Keratinocyte (primary cell): ENCODE measurements around the gene MRS2. TPM values are rescaled to one million over a fixed set of nuclear protein-coding genes. Genes with fewer than 3 reads are reported as not detected.

Experiments used
- DNase-seq: peaks from one replicate; pipeline ENCODE4 v3.0.0-alpha.2; 2011; ENCODE audit warnings: low read depth, missing footprints, low spot score
- FAIRE-seq: peaks from 2 replicates; lab custom pipeline; 2011; peaks lifted over from hg19 to GRCh38; lab: Jason Lieb, UNC
- H2AFZ ChIP-seq: 2 replicates; pipeline ENCODE4 v1.6.0; 2012; ENCODE audit warnings: low read length, control low read depth, inconsistent platforms; ENCODE audit not compliant: control insufficient read depth
- H3K27ac ChIP-seq: 2 replicates; pipeline ENCODE4 v1.5.1; 2011; ENCODE audit warnings: low read length; ENCODE audit not compliant: control insufficient read depth, insufficient read depth
- H3K27me3 ChIP-seq: 3 replicates; pipeline ENCODE4 v1.6.0; 2011; ENCODE audit warnings: low read length; ENCODE audit not compliant: control insufficient read depth, insufficient read depth; ENCODE audit errors: extremely low read depth
- H3K36me3 ChIP-seq, 2 experiments: 2 replicates in 1 of 2; 3 replicates in 1 of 2; pipeline ENCODE4 v1.5.1; 2011; ENCODE audit warnings: low read length in 2 of 2, mild to moderate bottlenecking in 1 of 2; ENCODE audit not compliant: control insufficient read depth in 2 of 2, insufficient read depth in 2 of 2; ENCODE audit errors: extremely low read depth in 1 of 2
- H3K4me1 ChIP-seq: 3 replicates; pipeline ENCODE4 v1.5.1; 2011; ENCODE audit warnings: low read length; ENCODE audit not compliant: control insufficient read depth, insufficient read depth; ENCODE audit errors: extremely low read depth
- H3K4me2 ChIP-seq: 3 replicates; pipeline ENCODE4 v1.6.0; 2011; ENCODE audit warnings: low read depth, low read length; ENCODE audit not compliant: control insufficient read depth, insufficient read depth; ENCODE audit errors: extremely low read depth
- H3K4me3 ChIP-seq, 3 experiments: fragments of 200-600 bp in 1 of 3; sonication (generic) in 1 of 3; 2 replicates in 2 of 3; 3 replicates in 1 of 3; pipeline ENCODE4 v1.5.1; 2011 to 2016; ENCODE audit warnings: low read length in 3 of 3, mild to moderate bottlenecking in 3 of 3, control low read depth in 2 of 3, inconsistent platforms in 1 of 3, low read depth in 1 of 3, mixed read lengths in 1 of 3, mixed run types in 1 of 3, moderate library complexity in 1 of 3; ENCODE audit not compliant: control insufficient read depth in 2 of 3, insufficient read depth in 2 of 3; ENCODE audit errors: extremely low read depth in 1 of 3
- H3K79me2 ChIP-seq: 2 replicates; pipeline ENCODE4 v1.6.0; 2012; ENCODE audit warnings: low read length; ENCODE audit not compliant: control insufficient read depth, insufficient read depth
- H3K9ac ChIP-seq: 3 replicates; pipeline ENCODE4 v1.6.0; 2011; ENCODE audit warnings: low read length; ENCODE audit not compliant: control insufficient read depth, insufficient read depth; ENCODE audit errors: extremely low read depth
- H3K9me1 ChIP-seq: 3 replicates; pipeline ENCODE4 v1.6.0; 2011; ENCODE audit warnings: low read length; ENCODE audit not compliant: control insufficient read depth, insufficient read depth; ENCODE audit errors: extremely low read depth
- H3K9me3 ChIP-seq: 2 replicates; pipeline ENCODE4 v1.5.1; 2012; ENCODE audit warnings: low read depth, low read length; ENCODE audit not compliant: control insufficient read depth
- H4K20me1 ChIP-seq: 3 replicates; pipeline ENCODE4 v1.6.0; 2011; ENCODE audit warnings: low read length; ENCODE audit not compliant: control insufficient read depth, insufficient read depth; ENCODE audit errors: extremely low read depth
- EZH2 ChIP-seq: IDR thresholded peaks from one replicate; pipeline ENCODE4 v1.6.1; 2012; ENCODE audit warnings: inconsistent platforms, mild to moderate bottlenecking, low read length, moderate library complexity
- dilution Hi-C: fragments of 300-500 bp; cut with MboI; formaldehyde crosslinking; loops from one replicate; pipeline ENCODE4 v1.7.0; 2020; ENCODE audit warnings: low sequenced_read_pairs; ENCODE audit not compliant: extremely low pct_ligation_motif_present
- polyA plus RNA-seq, 5 experiments: library from polyadenylated mRNA; depleted of rRNA in 3 of 5; stranded (reverse) in 3 of 5; stranded (forward) in 1 of 5; unstranded in 1 of 5; fragments of >200 nt; gene quantifications; 1 replicate in 1 of 5; 2 replicates in 3 of 5; 3 replicates in 1 of 5; pipeline versions ENCODE4 v1.2.1 to v1.2.3, GENCODE V29; 2011 to 2012; ENCODE audit warnings: missing spikeins in 2 of 5, low read depth in 1 of 5, low replicate concordance in 1 of 5
- TF ChIP-seq, protein P1 (sequence below), 3 experiments: IDR thresholded peaks in 1 of 3; conservative IDR thresholded peaks in 1 of 3; optimal IDR thresholded peaks in 1 of 3; 2 replicates in 2 of 3; 3 replicates in 1 of 3; pipeline versions ENCODE3 to v1.5.1; 2011; ENCODE audit warnings: low read length in 3 of 3, mild to moderate bottlenecking in 3 of 3, moderate library complexity in 2 of 3, control low read depth in 1 of 3, inconsistent platforms in 1 of 3; ENCODE audit not compliant: insufficient read depth in 2 of 3; ENCODE audit errors: extremely low read depth in 1 of 3

MRS2 gene
- polyA plus RNA-seq, 1 donor (not counting 4 experiments of a cell fraction or from before 2014, with no cell fraction given), result 26.9 TPM

DNA sequence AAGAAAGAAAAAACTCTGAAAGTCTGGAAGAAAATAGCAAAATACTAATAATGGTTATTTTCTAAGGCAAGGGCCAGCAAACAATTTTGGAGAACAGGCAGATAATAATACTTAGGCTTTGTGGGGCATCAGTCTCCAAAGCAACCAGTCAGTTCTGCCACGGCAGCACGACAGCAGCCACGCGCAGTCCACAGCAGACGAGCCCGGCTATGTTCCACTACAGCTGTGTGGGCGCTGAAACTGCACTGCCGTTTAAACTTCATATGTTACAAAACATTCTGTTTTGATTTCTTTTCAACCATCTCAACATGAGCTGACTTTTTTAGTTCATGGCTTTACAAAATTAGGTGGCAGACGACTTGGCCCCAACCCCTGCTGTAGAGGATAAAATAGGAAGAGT, 29.9 kb downstream of the MRS2 start:
- dilution Hi-C loops, result no loop called here
- H3K36me3 ChIP-seq, result no peaks in the 10 kb centered on the region

DNA sequence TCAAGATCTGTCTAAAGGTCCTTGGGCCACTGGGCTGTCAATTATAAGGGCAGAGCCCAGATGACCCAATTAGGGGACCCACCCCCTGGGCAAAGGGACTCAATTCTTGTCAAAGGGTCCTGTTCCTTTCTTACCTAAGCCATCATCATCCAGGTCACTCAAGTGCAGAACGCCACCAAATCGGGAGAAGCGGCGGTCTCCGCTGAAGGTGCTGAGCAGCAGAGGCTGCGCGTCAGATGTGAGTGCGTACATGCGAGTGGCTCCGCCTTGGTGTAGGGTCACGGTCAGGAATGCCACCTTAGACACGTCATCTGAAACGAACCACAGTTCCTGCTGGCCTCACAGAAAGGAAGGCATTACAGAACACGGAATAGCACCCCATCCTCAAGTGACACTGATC, 34.2 kb downstream of the MRS2 start:
- no peak for FAIRE-seq
- H3K9me3 ChIP-seq, result no peaks in the 10 kb centered on the region
- H3K9me1 ChIP-seq, result no peaks in the 10 kb centered on the region
- H3K4me3 ChIP-seq, result no peak overlapping the region
- dilution Hi-C loops, result no loop called here
- no peaks in the 10 kb centered on the region for H3K4me1 ChIP-seq
- no peak for DNase-seq
- H3K79me2 ChIP-seq, result no peaks in the 10 kb centered on the region
- no peak overlapping the region for H3K27ac ChIP-seq
- H3K4me2 ChIP-seq, result no peak overlapping the region
- TF ChIP-seq, protein P1, sequence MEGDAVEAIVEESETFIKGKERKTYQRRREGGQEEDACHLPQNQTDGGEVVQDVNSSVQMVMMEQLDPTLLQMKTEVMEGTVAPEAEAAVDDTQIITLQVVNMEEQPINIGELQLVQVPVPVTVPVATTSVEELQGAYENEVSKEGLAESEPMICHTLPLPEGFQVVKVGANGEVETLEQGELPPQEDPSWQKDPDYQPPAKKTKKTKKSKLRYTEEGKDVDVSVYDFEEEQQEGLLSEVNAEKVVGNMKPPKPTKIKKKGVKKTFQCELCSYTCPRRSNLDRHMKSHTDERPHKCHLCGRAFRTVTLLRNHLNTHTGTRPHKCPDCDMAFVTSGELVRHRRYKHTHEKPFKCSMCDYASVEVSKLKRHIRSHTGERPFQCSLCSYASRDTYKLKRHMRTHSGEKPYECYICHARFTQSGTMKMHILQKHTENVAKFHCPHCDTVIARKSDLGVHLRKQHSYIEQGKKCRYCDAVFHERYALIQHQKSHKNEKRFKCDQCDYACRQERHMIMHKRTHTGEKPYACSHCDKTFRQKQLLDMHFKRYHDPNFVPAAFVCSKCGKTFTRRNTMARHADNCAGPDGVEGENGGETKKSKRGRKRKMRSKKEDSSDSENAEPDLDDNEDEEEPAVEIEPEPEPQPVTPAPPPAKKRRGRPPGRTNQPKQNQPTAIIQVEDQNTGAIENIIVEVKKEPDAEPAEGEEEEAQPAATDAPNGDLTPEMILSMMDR (optimal IDR thresholded peaks at IDR 0.05 in 1 of 3, IDR thresholded peaks at IDR 0.05 in 1 of 3, conservative IDR thresholded peaks at IDR 0.05 in 1 of 3; ENCODE audit: extremely low read depth in 1 of 3, insufficient read depth in 2 of 3, low read length in 3 of 3), result no peak
- no peak for TF ChIP-seq EZH2
- no peaks in the 10 kb centered on the region for H3K36me3 ChIP-seq
- no peaks in the 10 kb centered on the region for H4K20me1 ChIP-seq
- H2AFZ ChIP-seq, result no peak overlapping the region
- no peak overlapping the region for H3K9ac ChIP-seq
- no peaks in the 10 kb centered on the region for H3K27me3 ChIP-seq

More for the DNA sequence above, 29.9 kb downstream of the MRS2 start:
- no peaks in the 10 kb centered on the region for H3K79me2 ChIP-seq
- no peak for DNase-seq
- H3K27ac ChIP-seq, result no peak overlapping the region
- H3K4me3 ChIP-seq, result no peak overlapping the region
- H3K9me3 ChIP-seq, result no peaks in the 10 kb centered on the region
- peaks cover 3% of the 10 kb centered on the region for H3K4me1 ChIP-seq
- TF ChIP-seq, protein P1 (optimal IDR thresholded peaks at IDR 0.05 in 1 of 3, IDR thresholded peaks at IDR 0.05 in 1 of 3, conservative IDR thresholded peaks at IDR 0.05 in 1 of 3; ENCODE audit: extremely low read depth in 1 of 3, insufficient read depth in 2 of 3, low read length in 3 of 3), result no peak
- TF ChIP-seq EZH2, result no peak
- FAIRE-seq, result no peak
- no peaks in the 10 kb centered on the region for H4K20me1 ChIP-seq
- H3K9ac ChIP-seq, result no peak overlapping the region
- no peaks in the 10 kb centered on the region for H3K9me1 ChIP-seq
- no peak overlapping the region for H3K4me2 ChIP-seq
- H3K27me3 ChIP-seq, result no peaks in the 10 kb centered on the region
- H2AFZ ChIP-seq, result no peak overlapping the region
